Superior temporal gyrus (tissue), 1 donor: ENCODE data around the gene DPP6.
A peak's percentile ranks its signal among the peaks of the same experiment; 100 is the strongest.

Experiments
- DNase-seq: peaks from one replicate; pipeline ENCODE4 v3.0.0-alpha.2; 2016; ENCODE audit errors: extremely low spot score

Gene DPP6

DNA sequence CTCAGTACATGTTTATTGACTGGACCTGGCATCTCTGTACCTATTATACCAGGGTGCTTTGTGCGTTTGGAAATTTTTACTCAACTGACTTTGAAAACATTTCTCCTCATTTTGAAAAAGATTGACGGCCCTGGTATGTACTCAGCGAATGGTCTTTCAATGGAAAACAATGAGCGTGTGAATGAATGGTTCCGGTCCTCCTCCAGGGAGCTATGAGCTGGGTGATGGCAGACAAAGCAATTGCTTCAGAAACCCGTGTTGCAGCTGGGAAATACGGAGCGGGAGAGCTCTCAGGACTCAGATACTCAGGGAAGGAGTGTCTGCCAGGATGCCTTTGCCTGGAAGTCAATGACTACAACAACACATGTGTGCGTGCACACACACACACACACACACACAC lies 824.8 kb downstream of the DPP6 start:
- no peak for DNase-seq

GRCh38 chr7:154879629-154880028 lies 827.4 kb downstream of the DPP6 start:
- no peak for DNase-seq

DNA sequence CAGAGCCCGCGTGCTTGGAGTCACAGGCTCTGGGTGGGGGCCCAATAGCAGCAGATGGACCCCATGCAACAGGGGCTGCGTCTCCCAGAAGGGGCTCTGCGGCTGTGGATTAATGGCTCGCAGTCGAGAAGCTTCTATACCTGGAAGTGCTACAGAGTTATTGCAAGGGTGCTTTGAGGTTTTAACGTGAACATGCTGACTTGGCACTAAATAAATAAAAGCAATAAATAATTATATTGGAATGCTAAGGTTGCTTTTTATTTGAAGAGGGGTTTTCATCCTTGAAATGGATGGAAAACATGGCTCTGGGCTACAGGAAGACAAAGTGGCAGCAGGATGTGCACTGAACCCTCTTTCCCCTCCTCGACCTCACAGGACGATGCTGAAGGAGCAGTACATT lies 828.3 kb downstream of the DPP6 start:
- no peak for DNase-seq

GRCh38 chr7:154881026-154881425 lies 828.8 kb downstream of the DPP6 start:
- no peak for DNase-seq

DNA sequence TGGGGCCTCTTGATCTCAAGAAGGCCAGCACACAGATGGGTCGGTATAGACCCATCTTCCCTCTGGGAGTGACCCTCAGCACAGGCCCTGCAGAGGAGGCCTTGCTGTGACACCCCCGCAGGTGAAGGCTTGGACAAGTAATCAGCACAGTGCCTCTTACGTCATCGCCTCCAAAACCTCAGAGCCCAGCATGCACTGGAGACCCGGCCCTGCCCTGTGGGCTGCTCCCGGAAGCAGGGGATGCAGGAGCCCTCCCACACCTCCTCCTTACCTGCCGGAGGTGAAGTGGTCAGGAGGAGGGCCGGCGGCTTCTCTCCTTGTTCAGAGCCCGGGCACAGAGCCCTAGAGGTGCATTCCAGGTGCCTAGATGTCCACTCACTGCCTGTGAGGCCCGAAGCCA lies 829.3 kb downstream of the DPP6 start:
- no peak for DNase-seq

DNA sequence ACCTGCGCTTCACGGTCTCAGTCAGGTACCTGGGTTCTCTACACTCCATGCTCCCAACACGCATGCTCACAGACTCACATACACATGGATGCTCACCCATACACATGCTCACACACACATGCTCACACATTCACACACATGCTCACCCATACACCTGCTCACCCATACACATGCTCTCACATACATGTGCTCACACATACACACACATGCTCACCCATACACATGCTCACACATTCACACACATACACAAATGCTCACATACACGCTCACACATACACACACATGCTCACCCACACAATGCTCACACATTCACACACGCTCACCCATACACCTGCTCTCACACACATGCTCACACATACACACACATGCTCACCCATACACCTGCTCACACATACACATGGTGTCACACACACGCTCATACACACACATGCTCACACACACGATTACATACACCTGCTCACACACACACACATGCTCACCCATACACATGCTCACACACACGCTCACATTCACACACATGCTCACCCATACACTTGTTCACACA lies 830.8 kb downstream of the DPP6 start:
- DNase-seq: no peak

GRCh38 chr7:154884348-154884920 lies 832.2 kb downstream of the DPP6 start:
- no peak for DNase-seq

GRCh38 chr7:154886591-154886990 lies 834.4 kb downstream of the DPP6 start:
- no peak for DNase-seq

GRCh38 chr7:154888690-154889089 lies 836.5 kb downstream of the DPP6 start:
- DNase-seq: no peak

DNA sequence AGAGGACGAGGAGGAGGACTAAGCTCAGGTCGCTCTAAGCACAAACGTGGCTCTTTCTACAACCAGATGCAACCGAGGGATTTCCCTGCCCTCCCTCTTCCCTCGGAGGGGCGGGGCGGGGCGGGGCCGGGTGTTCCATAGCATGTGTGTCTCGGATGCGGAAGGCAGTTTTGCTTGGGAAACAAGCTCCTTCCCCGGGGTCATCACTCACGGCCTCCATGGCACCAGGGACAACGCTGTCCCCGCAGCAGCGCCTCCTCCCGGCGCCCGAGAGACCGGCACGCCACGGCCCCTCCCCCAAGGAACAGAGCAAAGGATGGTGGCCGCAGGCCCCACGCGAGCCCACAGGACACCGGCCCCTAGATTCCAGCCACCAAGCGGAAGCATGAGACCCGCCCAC lies 840.3 kb downstream of the DPP6 start:
- no peak for DNase-seq

DNA sequence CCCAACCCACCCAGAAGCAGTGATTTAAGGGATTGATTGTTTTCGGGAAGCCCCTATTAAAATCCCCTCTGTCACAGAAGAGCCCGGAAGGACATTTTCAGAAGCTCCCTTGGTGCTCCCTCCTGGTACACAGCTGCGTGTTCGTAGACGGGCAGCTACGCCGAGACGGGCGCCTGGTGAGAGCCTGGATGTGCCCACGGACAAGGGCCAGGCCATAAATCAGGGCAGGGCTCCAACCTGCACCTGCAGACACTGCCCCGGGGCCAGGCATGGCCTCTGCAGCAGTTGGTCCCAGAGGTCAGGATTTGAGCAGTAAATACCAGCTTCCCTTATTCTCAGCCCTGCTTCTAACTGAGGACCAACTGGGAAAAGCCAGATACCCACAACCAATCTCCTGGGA lies 843.9 kb downstream of the DPP6 start:
- DNase-seq: no peak

- DNase-seq: no peak
These were observed 847.0 kb downstream of the DPP6 start for GRCh38 chr7:154898973-154899855.

DNA sequence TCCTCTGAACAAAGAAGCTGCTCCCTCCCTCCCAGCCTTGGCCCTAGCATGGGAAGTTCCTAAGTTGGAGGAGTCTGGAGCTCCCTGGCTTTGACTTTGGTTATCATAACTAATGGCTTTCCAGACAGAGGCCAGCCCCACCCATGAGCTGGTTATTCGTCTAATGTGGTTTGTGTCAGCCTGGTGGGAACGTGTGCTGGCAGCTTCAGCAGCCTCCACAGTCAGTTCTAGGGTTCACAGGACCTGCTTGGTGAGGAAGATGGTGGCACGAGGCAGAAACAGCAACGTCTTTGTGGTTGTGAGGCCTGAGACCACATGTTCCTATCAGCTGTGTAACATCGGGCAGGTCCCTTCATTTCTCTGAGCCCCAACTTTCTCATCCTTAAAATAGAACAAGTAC lies 847.7 kb downstream of the DPP6 start:
- no peak for DNase-seq

DNA sequence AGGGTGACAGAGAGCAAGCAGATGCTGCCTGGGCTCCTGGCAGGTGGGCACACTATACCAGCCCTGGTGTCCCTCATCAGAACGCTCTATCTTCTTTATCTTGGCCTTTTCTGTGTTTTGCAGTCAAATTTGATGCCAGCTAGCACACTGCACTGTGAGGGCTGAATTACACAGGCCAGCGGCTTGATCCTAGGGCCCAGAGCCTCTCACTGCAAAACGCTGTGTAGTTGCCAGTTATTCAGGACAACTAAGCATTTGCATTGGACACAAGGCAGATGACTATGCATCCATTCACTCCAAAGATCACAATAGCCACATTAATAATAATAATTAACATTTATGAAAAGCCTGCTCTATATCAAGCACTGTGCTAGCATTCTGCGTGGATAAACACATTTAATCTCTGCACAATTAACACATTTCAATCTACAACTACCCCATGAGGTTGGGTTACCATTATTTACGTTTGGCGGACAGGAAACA lies 850.4 kb downstream of the DPP6 start:
- peak; percentile 80 for DNase-seq

- no peak for DNase-seq
These were observed 851.0 kb downstream of the DPP6 start for GRCh38 chr7:154903083-154903731.

DNA sequence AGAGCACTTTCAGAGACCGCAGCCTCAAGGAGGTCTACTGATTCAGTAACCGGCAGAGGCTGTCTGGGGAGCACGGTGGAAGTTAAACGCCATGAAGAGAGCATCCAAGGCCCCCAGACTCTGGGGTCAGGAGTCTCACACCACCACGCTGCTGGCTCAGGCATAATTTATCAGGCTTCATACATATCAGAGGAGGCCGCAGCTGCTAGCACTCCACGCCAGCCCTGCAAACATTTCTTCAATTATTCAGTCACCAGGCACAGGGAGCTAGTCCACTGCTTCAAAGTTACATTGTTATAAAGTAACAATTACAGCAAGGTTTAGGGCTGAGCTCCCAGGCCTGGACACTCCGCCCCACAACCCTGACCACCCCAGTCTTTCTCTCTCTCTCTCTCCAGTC lies 852.9 kb downstream of the DPP6 start:
- DNase-seq: no peak

- no peak for DNase-seq
These were observed 853.4 kb downstream of the DPP6 start for GRCh38 chr7:154905615-154906014.

- no peak for DNase-seq
These were observed 854.0 kb downstream of the DPP6 start for GRCh38 chr7:154906201-154906600.

DNA sequence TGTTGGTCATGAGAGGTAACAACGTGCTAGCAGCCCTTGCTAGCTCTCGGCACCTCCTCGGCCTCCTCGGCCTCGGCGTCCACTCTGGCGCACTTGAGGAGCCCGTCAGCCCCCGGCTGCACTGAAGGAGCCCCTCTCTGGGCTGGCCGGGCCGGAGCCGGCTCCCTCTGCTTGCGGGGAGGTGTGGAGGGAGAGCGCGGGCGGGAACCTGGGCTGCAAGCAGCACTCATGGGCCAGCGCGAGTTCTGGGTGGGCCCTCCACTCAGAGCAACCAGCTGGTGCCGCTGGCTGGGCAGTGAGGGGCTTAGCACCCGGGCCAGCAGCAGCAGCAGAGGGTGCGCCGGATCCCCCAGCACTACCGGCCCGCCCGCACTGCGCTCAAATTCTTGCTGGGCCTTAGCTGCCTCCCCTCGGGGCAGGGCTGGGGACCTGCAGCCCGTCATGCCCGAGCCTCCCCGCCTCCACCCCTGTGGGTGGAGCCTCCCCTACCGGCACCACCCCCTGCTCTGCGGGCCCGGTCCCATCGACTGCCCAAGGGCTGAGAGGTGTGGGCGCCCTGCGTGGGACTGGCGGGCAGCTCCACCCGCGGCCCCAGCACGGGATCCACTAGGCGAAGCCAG lies 854.6 kb downstream of the DPP6 start:
- DNase-seq: no peak

DNA sequence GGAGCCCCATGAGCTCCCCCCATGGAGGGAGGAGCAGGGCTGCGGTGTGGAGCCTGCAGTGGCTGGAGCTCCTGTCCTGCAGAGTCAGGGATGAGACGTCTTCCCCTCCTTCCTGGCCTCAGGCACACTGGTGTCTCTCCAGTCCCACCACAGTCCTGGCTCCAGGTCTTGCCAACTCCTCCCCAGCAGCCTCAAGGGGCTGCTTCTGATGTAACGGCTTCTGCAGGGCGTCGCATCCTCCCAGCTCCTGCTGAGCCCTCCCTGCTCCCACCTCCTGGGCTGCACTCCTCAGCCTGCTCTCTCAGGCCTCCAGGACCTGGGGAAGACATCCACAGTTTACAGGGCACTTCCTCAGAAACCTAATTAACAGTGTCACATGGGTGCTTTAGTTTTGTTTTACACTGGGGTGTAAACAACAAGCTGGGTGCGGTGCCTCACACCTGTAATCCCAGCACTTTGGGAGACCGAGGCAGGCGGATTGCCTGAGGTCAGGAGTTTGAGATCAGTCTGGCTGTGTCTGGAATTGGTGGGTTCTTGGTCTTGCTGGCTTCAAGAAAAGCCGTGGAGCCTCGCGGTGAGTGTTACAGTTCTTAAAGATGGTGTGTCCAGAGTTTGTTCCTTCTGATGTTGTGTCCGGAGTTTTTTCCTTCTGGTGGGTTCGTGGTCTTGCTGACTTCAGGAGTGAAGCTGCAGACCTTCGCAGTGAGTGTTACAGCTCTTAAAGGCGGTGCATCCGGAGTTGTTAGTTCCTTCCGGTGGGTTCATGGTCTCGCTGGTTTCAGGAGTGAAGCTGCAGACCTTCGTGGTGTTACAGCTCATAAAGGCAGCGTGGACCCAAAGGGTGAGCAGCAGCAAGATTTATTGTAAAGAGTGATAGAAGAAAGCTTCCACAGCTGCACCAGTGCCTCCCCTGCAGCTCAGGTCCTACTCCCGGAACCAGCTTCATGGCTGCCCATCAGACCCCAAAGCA lies 855.7 kb downstream of the DPP6 start:
- no peak for DNase-seq
